ENCODE results near the gene MRPS2. TPM values are rescaled to one million over a fixed set of nuclear protein-coding genes. Genes with fewer than 3 reads are reported as not detected.
A peak's percentile ranks its signal among the peaks of the same experiment; 100 is the strongest.

MRPS2 gene
- total RNA-seq, 2 donors from 2014 or later = 16.4 to 53.7 TPM

DNA sequence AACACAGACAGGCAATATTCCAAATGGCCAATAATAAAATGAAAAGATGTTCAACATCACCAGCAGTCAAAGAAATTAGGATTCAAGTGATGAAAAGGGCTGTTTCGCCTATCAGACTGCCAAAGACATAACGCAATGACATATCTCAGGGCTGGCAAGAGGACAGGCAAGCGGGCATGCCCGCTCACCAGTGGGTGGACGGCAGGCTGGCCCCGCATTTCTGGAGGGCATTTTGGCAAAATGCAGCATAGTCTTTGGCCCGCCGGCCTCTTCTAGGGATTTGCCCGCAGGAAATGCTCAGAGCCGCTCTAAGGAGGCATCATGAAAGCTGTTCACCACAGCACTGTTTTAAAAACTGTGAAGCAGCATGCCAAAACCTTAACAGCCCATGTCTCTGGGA lies 22.3 kb upstream of the MRPS2 start:
- no peak for DNase-seq (ENCODE audit: low spot score in 2 of 2)

DNA sequence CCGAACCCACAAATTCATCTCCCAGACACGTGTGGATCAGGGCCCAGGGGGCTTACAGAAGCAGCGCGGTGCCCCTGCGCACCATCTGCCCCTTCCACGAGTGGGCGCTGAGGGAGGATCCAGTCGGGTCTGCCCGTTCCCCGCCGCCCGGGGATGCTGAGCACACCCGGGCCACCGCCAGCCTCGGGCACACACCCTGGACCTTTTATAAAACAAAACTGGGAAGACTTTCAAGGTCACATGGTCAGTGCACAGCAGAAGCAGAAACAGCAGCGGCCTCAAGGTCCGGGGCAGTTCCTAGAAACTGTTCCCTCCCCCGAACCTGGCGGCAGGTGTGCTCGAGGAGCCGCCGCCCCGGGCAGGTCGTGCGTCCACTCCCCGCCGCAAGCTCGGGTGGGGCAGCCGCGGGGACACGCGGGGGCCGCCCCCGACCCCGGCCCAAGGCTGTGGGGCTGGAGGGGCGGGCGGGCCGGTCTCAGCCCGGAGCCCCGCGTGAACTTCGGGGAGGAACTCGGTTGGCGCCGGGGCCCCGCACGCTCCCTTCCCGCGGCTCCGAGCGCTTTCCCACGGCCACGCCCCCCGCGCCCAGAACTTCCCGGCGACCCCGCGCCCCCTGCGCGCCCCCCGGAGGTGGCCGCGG lies 21.5 kb upstream of the MRPS2 start:
- Mint-ChIP-seq H3K36me3 (peaks cover 5 to 7% of the 10 kb centered on the region in 2 donors), H3K27ac (no peak overlapping the region), H3K9me3 (no peaks in the 10 kb centered on the region)
- no peak for DNase-seq (ENCODE audit: low spot score in 2 of 2)
- peak in 1 of 2 donors; percentile 21 for ATAC-seq

More for the DNA sequence above, 22.3 kb upstream of the MRPS2 start:
- Mint-ChIP-seq H3K9me3 (no peaks in the 10 kb centered on the region), H3K36me3 (peaks cover 5 to 7% of the 10 kb centered on the region in 2 donors), H3K27ac (no peak overlapping the region)
- ATAC-seq = no peak

DNA sequence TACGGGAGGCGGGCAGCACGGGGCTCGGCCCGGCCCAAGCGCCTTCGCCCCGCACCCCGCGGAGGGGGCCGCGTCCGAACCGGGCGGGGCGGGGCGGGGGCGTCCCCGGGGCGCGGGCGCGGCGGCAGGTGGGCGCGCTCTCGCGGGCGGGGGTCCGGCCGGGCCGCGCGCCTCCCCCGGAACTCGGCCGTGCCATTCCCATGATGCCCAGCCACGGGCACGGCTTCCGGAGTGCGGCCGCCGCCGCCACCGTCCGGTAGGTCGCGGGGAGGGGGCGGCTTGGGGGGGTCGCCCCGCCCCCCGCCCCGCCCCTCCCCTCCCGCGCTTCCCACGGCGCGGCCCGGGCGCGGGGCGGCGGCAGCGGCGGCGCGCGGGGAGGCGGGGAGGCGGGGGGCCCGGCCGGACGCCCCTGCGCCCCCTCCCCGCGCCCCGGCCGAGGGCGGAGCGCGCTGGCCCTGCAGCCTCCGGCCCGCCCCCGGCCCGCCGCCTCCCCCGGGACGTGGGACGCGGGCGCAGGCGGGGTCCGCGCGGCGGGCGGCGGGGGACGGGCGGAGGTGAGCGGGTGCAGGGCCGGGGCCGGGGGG lies 20.9 kb upstream of the MRPS2 start, which contains the start of gene PPP1R26:
PPP1R26 (plus strand) TSS at position 314 of the 584 bp plus-strand sequence. CDS start 4,729 bp downstream, outside the sequence.
- H3K9me3 Mint-ChIP-seq = no peaks in the 10 kb centered on the region
- H3K27ac Mint-ChIP-seq = no peak within 1 kb of the TSS
- DNase-seq (ENCODE audit: low spot score in 2 of 2) (no peak), ATAC-seq (no peak)
- H3K36me3 Mint-ChIP-seq = peaks cover 5 to 7% of the 10 kb centered on the region in 2 donors

DNA sequence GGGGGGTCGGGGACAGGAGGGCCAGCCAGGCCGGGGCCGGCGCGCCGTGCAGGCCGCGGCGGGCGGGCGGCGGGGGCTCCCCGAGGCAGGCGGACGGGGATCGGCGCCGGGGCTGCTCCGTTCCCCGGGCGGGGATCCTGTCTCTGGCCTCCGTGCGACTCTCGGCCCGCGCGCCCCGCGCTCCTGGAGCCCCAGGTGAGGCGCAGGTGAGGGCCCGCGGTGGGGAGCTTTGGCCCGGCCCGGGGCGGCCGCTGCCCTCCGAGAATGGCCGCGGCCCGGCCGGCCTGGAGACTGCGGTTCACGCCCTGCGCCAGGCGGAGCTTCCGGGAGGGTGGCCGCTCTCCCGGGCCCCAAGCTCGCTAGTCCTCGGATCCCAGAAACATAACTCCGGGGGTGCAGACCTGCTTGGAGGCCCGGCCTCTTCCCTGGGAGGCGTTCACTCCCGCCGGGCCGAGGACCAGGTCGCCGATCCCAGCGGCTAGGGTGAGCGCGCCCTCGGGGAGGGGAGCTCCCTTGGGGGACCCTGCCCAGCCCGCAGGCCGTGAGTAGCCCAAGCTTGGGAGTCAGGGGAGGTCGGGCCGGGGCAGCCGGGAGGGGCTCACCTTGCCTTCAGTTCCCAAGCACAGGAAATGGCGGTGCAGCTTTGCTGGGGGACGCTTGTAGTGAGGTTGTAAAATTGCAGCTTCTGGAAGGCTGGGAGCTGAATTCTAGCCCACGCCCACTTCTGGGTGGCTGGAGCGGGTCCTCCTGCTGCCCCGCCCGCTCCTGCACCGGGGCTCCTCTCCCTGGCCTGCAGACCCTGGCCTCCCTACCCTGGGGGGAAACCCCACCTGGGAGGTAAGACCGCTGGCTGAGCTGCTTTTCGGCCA lies 20.2 kb upstream of the MRPS2 start:
- no peak overlapping the region for H3K27ac Mint-ChIP-seq
- H3K9me3 Mint-ChIP-seq = no peaks in the 10 kb centered on the region
- H3K36me3 Mint-ChIP-seq = peaks cover 5 to 7% of the 10 kb centered on the region in 2 donors
- ATAC-seq = peak in 1 of 2 donors; percentile 47
- no peak for DNase-seq (ENCODE audit: low spot score in 2 of 2)

DNA sequence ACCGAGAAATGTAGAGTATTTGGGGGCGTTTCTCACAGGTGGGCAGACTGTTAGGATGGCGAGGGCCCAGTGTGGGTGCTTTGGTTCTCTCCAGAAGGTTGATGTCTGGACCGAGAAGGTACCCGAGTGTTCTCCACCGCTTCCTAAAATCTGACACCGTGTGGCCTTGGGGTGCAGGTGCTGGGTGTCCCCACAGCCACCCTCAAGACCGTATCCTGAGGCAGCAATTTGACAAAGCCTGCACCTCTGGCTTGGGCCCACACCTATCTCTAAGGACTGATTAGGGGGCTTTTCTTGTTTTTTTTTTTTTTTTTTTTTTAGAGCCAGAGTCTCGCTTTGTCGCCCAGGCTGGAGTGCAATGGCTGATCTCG lies 19.6 kb upstream of the MRPS2 start:
- Mint-ChIP-seq H3K27ac (no peak overlapping the region), H3K9me3 (no peaks in the 10 kb centered on the region), H3K36me3 (peaks cover 5 to 7% of the 10 kb centered on the region in 2 donors)
- ATAC-seq (peak in 1 of 2 donors; percentile 16), DNase-seq (ENCODE audit: low spot score in 2 of 2) (no peak)

DNA sequence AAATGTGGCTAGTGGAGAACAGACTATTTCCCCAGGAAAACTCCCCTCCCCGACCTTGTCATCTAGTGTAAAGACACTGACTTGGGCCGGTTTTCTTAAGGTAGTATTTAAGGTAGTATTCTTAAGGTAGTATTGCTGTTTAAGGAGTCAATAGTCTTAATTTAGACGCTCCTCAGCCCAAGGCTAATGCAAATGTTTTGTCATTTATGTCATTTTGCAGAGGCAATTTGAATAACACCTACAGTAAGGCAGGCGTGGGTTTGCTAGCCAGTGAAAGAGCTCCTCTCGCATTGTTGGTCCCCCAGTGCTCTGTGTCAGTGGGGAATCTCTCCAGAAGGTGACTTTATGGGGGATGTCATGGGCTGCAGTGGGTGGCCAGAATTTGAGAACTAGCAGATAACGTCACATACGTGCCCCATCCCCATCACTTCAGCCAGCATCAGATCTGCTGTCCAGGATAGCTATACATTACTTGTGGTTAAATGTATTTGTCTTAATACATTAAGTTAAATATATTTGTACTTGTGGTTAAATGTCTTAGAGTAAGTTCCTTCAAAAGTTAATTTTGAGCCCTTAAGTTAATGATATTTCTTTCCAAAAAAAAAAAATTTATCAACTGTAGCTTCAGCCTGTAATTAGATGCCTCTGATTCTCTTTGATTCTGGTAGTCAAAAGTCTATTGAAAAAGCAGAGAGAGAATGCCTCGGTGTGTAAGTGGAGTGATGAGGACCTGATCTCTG lies 18.3 kb upstream of the MRPS2 start:
- H3K27ac Mint-ChIP-seq = no peak overlapping the region
- DNase-seq (ENCODE audit: low spot score in 2 of 2) (no peak), ATAC-seq (no peak)
- peaks cover 5 to 7% of the 10 kb centered on the region in 2 donors for H3K36me3 Mint-ChIP-seq
- H3K9me3 Mint-ChIP-seq = no peaks in the 10 kb centered on the region

DNA sequence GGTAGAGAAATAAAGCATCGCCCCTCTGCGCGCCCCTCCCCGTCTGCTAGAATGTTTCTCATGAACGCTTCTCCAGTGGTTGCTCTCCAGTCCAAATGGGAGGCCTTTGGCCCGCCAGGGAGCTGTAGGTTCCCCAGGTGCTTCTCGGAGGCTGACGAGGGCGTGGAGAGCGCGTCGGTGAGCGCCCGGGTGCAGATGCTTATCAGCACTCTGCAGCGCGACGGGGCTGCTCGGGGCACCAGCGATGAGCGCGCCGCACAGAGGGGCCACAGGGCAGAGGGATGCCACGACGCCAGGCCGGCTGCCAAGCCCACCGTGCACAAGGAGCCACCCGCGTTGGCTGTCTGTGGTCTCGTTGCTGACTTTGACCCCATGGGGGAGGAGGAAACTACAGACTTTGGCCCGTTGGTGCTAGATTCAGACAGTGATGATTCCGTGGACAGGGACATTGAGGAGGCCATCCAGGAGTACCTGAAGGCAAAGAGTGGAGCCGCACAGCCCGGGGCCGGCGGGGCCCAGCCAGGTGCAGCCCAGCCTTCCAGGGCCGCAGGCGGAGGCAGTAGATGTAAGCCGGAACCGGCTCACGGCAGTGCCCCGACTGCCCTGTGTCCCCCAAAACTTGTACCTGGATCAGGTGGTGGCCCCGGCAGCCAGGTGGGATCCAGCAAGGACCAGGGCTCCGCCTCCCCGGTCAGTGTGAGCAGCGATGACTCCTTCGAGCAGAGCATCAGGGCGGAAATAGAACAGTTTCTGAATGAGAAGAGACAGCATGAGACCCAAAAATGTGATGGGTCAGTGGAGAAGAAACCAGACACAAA lies 15.8 kb upstream of the MRPS2 start:
- H3K9me3 Mint-ChIP-seq = no peaks in the 10 kb centered on the region
- H3K36me3 Mint-ChIP-seq = no peaks in the 10 kb centered on the region
- peak overlapping the region in 1 of 2 donors; percentile 29 for H3K27ac Mint-ChIP-seq
- no peak for ATAC-seq
- DNase-seq (ENCODE audit: low spot score in 2 of 2) = no peak

DNA sequence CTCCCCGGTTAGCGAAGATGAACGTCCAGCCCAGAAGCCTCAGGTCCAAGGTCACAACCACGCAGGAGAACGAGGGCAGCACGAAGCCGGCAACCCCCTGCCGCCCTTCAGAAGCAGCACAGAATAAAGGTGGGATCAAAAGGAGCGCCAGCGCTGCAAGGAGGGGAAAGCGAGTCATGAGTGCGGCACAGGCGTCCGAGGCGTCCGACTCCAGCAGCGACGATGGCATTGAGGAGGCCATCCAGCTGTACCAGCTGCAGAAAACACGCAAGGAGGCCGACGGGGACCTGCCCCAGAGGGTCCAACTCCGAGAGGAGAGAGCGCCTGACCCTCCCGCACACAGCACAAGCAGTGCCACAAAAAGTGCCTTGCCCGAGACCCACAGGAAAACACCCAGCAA lies 15.1 kb upstream of the MRPS2 start:
- DNase-seq (ENCODE audit: low spot score in 2 of 2) = no peak
- no peaks in the 10 kb centered on the region for H3K9me3 Mint-ChIP-seq

DNA sequence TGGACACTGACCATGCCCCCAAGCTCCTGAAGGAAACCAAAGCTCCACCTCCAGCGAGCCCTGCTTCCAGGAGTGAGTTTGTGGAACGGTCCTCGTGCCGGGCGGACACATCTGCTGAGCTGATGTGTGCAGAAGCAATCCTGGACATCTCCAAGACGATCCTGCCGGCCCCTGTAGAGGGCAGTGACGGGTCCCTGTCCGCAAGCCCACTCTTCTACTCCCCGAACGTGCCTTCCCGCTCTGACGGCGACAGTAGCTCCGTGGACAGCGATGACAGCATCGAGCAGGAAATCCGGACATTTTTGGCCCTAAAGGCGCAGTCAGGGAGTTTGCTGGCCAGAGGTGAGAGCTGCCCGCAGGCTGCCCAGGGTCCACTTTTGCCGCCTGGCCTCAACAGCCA lies 14.7 kb upstream of the MRPS2 start:
- H3K36me3 Mint-ChIP-seq = no peaks in the 10 kb centered on the region
- H3K9me3 Mint-ChIP-seq = no peaks in the 10 kb centered on the region
- no peak for ATAC-seq
- H3K27ac Mint-ChIP-seq = no peak overlapping the region
- no peak for DNase-seq (ENCODE audit: low spot score in 2 of 2)

More for the DNA sequence above, 15.1 kb upstream of the MRPS2 start:
- Mint-ChIP-seq H3K27ac (no peak overlapping the region), H3K36me3 (no peaks in the 10 kb centered on the region)
- ATAC-seq = no peak

DNA sequence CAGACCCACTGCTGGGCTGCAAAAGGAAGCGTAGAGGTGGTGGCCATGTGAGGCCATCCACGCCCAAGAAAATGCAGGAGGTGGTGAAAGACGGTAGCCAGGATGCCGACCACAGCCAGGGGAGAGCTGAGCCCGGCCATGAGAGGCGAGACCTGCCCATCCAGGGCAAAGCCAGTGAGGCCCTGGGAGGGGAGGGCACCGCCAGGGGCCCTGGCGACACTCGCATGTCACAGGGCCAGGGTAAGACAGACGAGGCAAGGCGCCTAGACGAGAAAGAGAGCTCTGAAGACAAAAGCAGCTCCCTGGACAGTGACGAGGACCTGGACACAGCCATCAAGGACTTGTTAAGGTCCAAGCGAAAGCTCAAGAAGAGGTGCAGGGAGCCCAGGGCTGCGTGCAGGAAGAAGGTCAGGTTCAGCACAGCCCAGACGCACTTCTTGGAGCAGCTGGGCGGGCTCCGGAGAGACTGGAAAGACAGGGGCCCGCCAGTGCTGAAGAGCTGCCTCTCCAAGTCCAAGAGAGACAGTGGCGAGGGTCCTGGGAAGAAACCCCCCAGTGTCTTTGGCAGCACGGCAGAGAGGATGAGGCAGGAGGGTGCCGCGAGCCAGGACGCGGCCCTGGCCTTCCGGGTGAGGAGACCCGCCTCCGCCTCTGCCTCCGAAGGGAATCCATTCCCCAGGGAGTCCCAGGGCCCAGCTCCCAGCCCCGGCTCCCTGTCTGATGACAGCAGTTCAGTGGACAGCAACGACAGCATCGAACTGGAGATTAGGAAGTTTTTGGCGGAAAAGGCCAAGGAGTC lies 14.0 kb upstream of the MRPS2 start:
- no peak overlapping the region for H3K27ac Mint-ChIP-seq
- DNase-seq (ENCODE audit: low spot score in 2 of 2) = no peak
- ATAC-seq = no peak
- H3K36me3 Mint-ChIP-seq = no peaks in the 10 kb centered on the region
- no peaks in the 10 kb centered on the region for H3K9me3 Mint-ChIP-seq

DNA sequence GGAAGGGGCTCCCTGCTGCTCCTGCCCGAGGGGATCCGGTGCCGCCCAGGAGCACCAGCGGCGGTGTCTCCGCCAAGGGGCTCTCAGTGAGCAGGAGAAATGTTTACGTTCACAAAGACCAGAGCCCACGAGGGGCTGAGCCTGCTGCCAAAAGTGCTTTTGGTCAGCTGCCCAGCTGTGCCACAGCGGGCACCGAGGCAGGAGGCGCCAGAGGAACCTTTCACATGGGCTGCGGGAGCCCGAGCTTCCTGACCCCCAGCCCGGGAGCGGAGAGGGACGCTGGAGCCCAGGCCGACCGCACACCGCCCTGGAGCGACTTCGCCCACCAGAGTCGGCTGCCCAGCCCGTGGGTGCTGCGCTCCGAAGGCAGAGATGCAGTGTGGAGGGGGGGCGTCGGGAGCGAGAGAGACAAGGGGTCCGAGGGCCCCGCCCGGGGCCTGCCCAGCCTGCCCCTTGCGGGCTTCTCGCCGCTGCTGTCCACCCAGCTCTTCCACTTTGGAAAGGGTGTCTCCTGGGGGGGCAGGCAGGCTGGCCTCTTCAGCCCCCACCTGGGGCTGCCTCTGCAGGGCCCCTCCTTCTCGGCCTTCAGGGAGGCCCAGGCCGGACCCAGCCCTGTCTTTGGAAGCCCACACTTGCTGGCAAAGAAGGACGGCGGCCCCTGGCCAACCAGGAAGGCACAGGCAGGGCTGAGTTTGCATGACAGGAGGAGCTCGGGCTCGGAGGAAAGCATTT lies 13.0 kb upstream of the MRPS2 start:
- H3K27ac Mint-ChIP-seq = no peak overlapping the region
- ATAC-seq (no peak), DNase-seq (ENCODE audit: low spot score in 2 of 2) (no peak)
- no peaks in the 10 kb centered on the region for H3K36me3 Mint-ChIP-seq
- H3K9me3 Mint-ChIP-seq = no peaks in the 10 kb centered on the region

DNA sequence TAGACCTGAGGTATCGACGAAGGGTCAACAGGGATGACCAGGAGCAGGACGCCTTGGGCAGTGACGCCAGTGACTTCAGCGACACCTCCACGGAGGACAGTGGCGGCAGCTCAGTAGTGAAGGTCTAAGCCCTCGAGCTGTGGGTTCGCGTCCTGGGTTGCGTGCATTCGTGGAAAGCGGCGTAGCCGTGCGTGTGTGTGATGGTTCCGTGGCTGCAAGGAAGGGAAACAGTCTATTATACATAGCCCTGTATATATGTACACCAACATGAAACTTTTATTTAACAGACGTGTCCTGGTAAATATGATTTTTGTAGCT lies 12.5 kb upstream of the MRPS2 start:
- H3K9me3 Mint-ChIP-seq = no peaks in the 10 kb centered on the region
- DNase-seq (ENCODE audit: low spot score in 2 of 2) = no peak
- no peak overlapping the region for H3K27ac Mint-ChIP-seq
- ATAC-seq = no peak
- H3K36me3 Mint-ChIP-seq = no peaks in the 10 kb centered on the region

DNA sequence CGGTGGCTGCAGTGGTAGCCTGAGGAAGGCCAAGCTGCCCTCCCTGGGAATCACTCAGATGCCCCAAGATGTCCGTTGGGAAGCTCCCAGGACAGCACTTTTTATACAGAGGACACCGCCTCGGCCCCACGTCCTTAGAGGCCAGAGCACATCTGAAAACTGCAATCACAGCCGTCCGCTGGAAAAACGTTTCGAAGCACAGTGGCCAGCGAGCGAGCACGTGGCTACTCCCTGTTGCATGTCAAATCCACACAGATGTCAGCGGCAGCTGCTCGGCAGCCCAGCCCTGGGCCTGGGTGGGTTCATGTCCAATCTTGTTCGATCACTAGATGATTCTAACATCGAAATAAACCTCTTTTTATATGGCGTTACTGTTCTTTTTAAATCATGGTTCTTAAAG lies 12.0 kb upstream of the MRPS2 start:
- no peak overlapping the region for H3K27ac Mint-ChIP-seq
- no peaks in the 10 kb centered on the region for H3K9me3 Mint-ChIP-seq
- no peaks in the 10 kb centered on the region for H3K36me3 Mint-ChIP-seq
- ATAC-seq (no peak), DNase-seq (ENCODE audit: low spot score in 2 of 2) (no peak)

DNA sequence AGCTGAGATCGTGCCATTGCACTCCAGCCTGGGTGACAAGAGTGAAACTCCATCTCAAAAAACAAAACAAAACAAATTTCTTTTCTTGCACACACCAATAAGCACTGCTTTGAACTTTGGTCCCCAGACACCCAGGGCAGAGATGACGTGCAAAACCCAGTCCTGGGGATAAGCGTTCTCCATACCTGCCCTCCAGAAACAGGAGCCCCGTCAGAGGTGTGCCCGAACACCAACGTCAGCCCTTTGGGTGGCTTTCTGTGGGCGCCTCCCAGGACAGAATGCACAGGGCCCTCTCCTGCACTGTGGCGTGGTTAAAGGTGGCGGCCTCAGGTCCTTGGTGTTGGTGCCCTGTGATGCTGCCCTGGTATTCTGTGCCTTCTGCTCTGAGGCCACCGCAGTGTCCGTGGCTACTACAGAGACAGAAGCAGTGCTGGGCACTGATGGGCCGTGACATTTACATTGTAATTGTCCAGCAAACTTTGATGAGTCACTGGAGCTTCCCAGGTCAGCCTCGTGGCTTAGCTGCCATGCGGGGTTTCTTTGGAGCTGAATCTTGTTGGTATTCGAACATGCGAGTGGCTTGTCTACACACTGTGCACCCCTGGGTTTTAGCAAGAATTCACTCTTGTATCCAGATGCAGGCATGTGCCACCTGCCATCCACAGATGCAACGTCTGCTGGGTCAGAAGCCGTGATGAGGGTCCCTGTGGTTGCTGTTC lies 11.1 kb upstream of the MRPS2 start:
- Mint-ChIP-seq H3K36me3 (no peaks in the 10 kb centered on the region), H3K9me3 (no peaks in the 10 kb centered on the region), H3K27ac (no peak overlapping the region)
- DNase-seq (ENCODE audit: low spot score in 2 of 2) (no peak), ATAC-seq (no peak)
